CD4-positive, alpha-beta T cell treated with Interleukin-17A for 1 hour (primary cell): ENCODE measurements around the gene CST5.
"Not testable (repeated sequence)": the region's sequence is repeated elsewhere in the genome, so short reads cannot be mapped to it uniquely, and the experiment has no call there.

Experiments used
- DNase-seq: peaks from one replicate; pipeline ENCODE4 v3.0.0-alpha.2; 2020

The CST5 gene, protein sequence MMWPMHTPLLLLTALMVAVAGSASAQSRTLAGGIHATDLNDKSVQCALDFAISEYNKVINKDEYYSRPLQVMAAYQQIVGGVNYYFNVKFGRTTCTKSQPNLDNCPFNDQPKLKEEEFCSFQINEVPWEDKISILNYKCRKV

DNA sequence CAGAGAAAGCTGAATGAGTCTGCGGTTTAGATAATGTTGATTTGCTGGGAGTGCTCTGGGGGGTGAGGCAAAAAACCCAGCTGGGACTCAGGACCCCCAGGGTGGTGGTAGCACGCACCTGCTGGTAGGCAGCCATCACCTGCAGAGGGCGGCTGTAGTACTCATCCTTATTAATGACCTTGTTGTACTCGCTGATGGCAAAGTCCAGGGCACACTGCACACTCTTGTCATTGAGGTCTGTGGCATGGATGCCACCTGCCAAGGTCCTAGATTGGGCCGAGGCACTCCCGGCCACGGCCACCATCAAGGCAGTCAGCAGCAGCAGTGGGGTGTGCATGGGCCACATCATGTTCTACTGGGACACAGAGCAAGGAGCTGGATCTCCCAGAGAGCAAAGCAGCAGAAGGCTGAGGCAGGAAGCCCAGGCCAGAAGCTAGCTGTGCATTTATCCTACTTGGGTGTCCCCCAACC lies at the start of gene CST5:
Gene CST5, minus strand, starts transcription at position 421 of the 471 bp plus-strand sequence. Its CDS starts 72 bp downstream, at position 349.
- no peak for DNase-seq

DNA sequence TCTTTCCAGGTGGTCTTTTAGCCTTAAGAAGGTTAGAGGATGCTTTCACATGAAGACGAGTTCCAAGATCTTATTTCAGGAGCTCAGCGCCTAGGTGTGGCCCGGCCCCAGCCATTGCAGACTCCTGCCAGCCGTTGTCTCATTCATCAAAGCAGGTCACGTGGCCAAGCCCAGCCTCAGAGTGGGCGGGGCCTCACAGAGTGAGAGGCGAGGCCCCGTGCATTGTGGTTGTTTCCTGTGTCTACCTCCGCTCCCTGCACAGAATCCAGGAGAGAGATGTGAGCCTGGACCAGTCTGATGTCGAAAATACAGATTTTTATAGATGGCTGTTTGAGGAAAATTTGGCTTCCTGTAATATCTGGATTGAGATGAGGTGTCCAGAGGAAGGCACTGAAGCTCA lies 49.2 kb upstream of the CST5 start:
- DNase-seq: peak; percentile 45

DNA sequence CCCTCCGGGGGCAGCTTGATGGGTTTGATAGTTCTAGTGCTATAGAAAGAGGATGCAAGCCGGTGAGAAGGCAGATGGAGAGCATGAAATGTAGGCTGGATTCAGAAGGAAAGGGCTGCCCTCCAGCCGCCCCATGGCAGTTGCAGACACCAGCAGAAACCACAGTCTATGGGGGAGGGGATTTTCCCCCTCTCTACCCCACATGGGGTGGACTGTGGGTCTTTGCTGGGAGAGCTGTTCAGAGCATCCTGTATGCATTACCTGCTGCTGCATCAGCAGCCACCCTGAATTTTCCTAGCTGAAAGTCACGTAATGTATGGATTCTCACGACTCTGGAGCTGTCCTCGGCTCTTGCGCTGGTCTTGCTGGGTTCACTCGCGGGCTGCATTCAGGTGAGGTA lies 48.8 kb upstream of the CST5 start:
- DNase-seq: no peak

DNA sequence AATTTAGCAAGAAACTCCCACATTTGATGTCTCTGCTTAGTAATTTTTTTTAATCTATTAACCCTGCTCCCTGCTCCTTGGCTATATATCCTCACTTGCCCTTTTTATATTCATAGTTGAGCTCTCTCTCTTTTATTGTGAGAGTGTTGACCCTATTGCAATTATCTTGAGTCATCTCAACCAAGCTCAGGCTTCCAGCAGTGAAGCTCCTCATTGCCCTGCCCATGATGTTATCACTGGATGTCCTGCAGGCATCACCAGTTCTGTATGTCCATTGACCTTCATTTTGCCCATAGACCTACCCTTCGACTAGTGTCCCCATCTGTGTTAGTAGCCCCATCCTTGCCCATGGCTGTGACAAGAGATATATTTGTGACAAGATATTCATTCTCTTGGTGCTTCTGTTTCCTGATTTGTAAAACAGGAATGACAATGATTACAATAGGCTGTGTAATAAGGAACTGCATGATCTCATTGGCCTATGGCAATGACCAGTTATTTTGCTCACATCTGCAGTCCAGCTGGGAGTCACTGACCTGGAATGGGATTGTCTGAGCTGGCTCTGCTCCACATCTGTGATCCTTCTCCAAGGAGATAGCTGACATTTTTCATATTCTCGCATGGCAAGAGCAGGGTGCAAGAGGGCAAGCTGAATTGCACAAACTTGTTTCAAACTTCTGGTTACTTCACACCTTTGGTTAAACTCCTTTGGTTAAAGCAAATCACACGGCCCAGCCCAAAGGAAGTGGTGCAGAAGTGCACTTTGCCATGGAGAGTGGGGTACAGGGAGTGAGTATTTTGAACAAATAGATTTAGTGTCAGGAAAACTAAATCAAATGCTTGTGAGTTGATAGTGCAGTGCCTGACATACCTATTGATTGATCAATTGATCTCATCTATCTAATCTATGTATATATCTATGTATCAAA lies 47.7 kb upstream of the CST5 start:
- peak; percentile 26 for DNase-seq

DNA sequence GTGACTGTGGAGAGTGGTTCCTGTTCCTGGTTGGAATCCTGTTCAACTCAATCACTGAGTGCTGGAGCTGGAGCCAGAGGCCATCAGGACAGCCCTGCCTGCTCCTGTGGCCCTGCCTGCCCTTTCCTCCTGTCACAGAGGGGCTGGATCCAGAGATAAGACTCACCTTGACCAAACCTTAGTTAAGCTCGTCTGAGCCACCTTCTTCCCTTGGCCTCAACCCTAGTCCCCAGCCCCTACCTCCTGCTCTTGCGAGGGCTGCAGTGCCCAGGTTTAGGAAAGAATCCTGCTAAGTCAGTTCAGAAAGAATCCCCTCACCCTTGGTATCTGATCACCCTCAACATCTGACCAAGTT lies 47.0 kb upstream of the CST5 start:
- no peak for DNase-seq

DNA sequence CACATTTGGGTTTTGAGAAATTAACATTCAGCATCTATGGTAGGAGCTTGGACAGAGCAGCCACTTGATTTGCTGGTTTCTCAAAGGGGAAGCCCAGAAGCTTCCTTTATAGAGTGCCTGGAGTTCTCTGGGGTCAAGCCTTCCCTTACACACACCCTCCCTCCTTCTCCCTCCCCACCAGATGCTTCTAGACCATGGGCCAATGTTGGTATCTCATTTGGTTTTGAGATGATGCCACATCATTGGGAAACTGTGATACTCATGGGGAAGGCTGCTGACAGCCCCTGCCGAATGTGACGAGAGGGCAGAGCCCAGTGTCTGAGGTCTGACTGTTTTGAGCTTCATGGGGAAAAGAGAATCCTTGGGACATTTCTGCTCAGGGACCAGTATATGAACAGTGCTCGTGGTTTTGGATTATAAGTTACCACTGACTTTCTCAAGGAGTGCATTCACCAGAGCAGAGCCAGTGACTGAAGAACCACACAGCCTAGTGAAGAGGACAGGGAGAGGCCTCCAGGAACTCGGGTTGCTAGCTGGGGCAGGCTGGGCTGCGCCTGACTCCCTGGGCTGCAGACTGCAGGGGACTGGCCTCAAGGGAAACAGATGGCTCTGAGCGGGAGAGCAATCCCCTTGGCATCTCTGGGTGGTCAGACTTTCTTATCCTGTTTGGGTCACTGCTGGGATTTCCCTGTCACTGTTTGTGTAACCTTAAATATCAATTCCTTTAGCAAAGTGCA lies 46.4 kb upstream of the CST5 start:
- no peak for DNase-seq

DNA sequence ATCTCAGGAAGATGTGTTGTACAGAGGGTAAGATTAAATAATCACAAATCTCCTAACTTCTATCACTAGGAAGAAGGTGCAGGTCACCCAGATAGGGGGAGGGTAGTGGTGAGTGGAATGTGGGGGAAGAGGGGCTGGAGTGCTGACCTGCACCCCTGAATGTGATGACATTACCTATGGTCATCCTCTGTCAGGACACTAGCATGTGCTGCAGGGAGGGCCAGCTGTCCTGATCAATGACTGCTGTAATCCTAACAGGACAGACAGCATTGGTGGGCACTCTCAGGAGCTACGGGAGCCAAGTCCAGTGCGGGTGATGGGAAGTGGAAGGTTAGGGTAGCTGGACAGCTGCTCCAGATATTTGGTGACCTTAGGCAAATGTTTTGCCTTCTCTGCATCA lies 45.2 kb upstream of the CST5 start:
- DNase-seq: no peak

DNA sequence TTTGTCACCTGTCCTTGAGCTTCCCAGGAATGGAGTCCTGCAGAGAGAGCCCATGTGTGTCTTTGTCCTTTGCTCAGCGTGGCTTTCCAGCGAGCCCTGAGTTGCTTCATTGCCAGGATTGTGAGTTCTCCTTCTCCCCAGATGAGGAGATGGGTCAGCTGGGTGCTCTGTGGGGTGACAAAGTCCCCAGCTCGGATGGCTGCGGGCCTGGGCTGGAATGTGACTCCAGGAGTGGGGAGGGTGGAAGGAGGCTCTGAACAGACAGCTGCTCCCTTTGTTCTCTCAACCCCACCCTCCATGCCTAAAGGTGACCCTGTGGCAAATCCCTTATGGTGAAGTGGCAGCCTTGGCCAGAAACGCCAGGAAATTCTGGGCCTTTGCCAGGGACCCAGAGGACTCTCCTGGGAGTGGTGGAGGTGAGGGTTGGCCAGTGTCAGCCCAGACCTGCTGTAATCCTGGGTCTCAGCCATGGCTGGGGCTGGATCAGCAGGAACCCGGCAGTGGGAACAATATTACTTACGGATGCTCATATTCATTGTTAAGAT lies 44.4 kb upstream of the CST5 start:
- DNase-seq: no peak

DNA sequence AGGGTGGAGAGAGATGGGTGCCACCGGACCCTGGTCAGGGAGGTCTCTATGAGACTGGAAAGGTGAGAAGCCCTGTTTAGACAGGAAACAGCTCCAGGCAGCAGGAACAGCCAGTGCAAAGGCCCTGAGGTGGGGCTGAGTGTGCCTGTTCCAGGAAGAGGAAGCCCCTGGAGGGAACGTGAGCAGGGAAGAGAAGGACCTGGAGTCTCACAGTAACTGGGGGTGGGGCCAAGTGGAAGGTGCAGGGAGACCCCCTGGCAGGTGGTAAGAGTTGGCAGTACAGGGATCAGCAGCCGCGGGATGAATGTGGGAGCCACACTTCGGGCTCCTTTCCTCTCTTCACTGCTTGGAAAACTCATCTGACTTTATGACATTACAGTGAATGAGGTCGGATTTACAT lies 43.8 kb upstream of the CST5 start:
- no peak for DNase-seq

DNA sequence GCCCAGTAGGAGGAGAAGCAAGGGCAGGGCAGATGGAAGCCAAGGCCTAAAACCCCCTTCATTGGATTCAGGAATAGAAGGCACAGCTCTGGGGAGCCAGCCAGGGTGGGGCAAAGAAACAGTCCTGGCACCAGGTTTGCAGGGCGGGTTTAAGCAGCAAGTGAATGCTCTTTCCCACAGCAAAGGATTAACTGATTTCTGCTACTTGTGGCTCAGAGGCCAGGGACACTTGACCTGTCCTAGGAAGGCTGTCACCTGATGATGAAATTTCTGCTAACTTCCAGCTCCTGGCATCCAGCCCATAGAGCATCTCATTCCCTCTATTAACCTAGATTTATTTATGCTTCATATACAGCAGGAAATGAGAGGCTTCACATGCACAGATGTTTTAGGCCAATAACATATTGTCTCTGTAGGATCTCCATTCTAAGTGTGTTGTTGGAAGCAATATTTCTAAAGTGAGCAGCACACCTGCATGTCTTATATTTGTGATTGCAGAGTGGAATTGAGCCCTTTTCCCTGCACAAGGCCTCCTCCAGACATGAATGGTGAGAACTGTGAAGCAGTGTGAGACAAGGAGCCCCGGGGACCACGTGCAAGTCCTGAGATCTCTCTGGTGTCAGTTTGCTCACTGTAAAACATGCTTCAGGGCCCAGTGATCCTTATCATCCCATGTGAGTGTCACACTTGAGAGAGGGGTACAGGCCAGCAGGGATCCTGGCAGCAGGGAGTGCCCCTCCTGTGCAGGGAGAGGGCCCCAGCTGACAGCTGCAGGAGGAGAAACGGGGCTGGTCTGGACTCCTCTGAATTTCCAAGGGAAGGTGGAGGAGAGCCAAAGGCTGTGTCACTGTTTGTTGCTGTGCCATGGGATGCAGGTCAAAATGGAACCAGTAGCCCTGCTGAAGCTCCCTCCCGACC lies 41.1 kb upstream of the CST5 start:
- DNase-seq: no peak

DNA sequence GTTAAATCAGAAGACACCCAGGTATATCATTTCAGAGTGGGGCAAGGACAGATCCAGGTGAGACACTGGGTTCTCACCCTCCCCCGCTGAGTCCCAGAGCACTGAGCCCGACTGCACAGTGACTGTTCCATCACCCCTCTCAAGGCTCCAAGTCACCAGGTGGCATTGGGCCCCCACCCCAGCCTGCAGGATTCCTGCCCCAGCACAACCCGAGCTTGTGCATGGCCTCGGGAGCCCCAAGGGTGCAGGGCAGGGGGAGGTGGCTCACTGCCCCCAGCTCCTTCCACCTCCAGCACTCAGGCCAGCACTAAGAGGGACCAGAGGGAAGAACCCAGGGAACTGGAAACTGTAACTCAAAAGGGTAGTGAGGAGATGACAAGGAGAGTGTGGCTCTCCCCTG lies 39.3 kb upstream of the CST5 start:
- no peak for DNase-seq

DNA sequence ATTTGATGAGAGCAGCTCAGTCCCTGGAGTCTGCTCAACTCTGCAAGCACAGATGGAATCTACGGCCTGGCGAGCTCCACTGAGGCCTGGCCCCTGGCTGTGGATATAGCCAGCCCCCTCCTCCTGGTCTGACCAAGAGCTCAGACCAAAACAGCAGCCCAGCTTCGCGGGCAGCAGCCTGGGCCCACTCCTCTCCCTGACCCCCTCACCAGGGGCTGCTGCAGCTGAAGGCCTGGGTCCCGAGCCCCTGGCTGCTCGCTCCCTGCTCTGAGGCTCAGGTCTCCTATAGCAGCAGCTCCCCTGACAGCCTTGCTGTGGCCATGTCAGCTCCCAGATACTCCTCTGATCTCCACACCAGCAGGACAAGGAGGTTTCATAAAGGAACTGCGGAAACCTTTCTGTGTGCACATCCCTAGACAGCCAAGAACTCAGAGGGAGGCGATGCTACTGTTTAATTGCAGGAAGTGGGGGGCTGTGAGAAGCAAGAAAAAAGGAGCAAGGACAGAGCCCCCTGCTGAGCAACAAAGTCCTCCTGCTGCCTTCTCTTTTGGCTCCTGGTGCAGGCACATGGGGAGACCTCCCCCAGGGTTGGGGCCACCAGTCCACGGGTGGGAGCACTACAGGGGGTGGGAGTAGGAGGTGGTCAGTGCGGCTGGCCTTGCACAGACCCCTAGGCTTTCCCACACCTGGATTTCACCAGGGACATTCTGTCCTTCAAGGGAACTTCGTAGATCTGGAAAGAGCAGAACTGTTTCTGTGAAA lies 38.7 kb upstream of the CST5 start:
- no peak for DNase-seq

DNA sequence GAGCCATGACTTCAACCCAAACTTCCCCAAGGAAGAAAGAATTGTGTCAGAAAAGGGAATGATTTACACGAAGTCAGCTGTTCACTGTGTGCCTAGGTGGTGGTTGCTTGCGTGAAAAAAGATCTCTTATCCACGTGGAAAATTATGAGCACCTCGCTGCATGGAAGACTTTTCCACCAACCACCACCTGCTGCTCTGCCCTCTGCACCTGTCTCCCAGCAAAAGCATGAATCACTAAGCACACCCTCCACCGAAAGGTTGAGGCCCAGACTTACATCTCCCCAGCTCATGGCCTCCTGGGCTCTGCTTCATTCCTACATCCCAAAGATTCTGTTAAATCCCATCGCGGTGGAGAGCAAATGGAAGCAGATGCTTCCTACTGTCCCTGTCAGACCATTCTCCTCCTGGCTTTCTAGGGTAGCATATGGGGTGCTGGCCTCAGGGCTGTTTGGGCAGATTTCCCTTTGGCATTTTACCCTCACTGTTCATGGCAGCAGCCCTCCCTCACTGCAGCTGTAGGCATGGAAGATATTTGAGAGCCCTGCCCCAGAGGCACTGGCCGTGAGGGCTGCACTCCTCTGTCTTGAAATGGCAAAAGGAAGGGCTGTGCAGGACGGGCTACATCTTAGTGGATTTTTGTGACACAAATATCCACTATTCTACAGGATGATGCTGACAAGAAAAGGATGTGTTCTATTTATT lies 37.6 kb upstream of the CST5 start:
- no peak for DNase-seq

DNA sequence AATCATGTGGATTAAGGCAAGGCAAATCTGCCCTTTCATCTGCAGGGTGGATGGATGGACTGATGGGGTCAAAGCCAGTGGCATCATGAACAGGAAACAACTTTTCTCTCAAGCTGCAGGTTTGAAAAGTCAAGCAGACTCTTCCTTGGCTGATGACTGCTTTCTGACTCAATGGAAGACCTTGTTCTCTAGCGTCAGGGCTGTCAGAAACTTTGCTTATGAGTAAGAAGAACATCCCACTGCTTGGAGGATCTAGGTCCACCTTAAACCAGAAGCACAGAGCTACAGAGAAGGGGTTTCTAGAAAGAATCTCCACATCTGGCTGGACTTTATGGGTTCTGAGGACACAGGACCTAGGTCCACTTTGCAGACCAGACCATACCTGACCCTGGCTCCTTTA lies 36.3 kb upstream of the CST5 start:
- no peak for DNase-seq

DNA sequence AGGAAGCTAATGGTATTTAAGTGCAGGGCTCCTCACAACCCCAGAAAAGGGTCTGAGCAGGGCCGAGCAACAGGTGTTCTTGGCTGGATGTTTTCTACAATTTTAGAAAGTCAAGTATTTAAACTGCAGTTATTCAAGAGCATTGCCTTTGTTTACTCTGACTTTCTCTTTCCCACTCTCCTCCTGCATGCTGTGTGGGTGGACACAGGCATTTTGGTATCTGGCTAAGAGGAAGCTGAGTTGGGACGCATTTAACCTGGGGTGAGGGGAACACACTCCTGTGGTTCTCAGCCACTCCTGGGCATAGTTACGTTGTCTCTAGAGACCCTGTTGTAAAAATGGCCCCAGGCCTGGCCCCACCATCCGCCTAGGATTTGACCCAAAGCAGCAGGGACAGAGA lies 34.9 kb upstream of the CST5 start:
- DNase-seq: not testable (repeated sequence)

DNA sequence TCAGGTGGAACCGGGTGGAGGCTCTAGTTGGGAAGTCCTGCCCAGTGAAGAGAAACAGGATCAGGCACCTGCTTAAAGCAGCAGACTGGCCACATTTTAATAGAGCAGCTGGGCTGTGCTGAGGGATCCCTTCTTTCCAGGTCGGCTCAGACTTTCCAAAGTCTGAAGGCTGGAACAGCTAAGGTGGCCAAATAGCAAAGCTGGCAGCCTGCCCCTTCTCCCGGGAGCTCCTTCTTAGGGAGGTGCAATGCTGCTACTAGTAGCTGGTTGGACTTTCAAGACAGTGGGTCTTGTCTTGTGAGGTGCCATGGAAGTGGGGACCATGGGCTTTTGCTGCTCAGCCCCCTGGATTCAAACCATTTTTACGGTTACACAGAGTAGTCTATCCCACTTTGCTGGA lies 30.7 kb upstream of the CST5 start:
- no peak for DNase-seq

DNA sequence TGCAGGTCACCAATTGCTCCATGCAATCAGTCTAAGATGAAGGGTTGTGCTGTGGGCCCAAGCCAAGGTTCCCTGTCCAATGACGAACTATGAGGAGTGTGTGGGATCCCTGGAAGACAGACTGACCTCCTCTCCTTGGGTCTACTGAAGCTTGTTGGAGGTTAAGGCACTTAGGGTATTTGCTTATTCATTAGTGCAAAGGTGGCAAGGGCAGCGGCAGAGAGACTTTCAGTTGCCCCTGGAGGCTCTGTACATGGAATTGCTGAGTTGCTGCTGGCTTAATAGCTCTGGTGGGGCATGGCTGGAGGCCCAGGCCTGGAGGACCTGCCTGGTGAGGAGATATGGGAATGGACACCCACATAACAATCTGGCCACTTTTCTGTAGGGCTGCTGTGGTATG lies 29.8 kb upstream of the CST5 start:
- no peak for DNase-seq

DNA sequence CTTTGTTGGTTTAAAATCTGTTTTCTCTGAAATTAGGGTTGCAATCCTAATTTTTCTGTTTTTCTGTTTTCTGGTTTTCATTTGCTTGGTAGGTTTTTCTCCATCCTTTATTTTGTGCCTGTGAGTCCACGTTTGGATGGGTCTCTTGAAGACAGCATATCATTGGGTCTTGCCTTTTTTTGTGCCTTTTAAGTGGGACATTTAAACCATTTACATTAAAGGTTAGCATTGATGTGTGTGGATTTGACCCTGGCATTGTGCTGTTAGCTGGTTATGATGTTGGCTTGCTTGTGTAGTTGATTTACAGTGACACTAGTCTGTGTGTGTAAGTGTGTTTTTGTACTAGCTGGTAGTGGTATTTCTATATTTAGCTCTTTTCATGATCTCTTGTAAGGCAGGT lies 28.0 kb upstream of the CST5 start:
- no peak for DNase-seq

DNA sequence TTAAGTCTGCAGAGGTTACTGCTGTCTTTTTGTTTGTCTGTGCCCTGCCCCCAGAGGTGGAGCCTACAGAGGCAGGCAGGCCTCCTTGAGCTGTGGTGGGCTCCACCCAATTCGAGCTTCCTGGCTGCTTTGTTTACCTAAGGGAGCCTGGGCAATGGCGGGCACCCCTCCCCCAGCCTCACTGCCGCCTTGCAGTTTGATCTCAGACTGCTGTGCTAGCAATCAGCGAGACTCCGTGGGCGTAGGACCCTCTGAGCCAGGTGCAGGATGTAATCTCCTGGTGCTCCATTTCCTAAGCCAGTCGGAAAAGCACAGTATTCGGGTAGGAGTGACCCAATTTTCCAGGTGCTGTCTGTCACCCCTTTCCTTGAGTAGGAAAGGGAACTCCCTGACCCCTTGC lies 22.8 kb upstream of the CST5 start:
- DNase-seq: peak; percentile 51

DNA sequence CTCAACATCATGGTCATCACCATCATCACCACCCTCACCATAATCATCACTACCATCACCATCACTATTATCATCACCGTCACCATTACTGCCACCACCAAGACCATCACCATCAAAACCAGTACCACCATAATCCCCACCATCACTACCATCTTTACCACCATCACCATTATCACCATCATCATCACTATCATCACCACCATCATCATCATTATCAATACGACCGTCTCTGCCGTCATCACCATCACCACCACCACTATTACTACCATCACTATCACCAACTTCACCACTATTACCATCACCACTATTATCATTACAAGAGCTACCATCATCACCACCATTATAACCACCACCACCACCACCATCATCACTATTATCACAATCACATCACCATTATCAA lies 11.3 kb upstream of the CST5 start:
- not testable (repeated sequence) for DNase-seq

DNA sequence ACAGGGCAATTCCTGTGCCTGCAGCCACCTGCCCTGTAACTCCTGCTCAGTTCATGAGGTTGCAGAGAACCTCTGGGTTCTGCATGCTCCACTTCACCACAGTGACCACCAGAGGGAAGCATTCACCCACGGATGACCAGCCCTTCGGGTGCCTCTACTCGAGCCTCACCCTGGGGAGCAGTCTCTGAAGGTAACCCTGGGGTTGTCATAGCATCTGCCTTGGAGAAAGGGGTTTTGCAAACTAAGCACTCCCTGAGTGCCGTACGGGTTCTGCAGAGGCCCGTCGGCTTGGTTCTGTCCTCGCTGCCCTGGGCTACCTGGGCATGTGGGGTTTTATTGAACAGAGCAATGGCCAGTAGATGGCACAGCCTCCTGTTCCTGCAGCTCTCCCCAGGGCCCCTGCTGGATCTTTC lies 10.2 kb upstream of the CST5 start:
- peak; percentile 73 for DNase-seq
